Neutrophil (primary cell): Measurements from ENCODE around the gene GALNT10.

Source experiments
- H3K27ac ChIP-seq: fragments of 200-600 bp; sonication (generic); 2 replicates; pipeline ENCODE4 v1.5.1; 2016; ENCODE audit warnings: mild to moderate bottlenecking, moderate library complexity
- H3K27me3 ChIP-seq: fragments of 200-600 bp; sonication (generic); 2 replicates; pipeline ENCODE4 v1.6.0; 2016; ENCODE audit warnings: mild to moderate bottlenecking
- H3K36me3 ChIP-seq: fragments of 200-600 bp; sonication (generic); 2 replicates; pipeline ENCODE4 v1.5.1; 2017
- H3K4me1 ChIP-seq, 2 experiments: fragments of 200-600 bp in 1 of 2; sonication (generic) in 1 of 2; 1 replicate in 1 of 2; 2 replicates in 1 of 2; pipeline versions ENCODE4 v1.5.1 to v1.6.1; 2013 to 2016; ENCODE audit warnings: low read depth in 1 of 2, low read length in 1 of 2, mild to moderate bottlenecking in 1 of 2, moderate library complexity in 1 of 2; ENCODE audit not compliant: control insufficient read depth in 1 of 2, insufficient read depth in 1 of 2
- H3K4me3 ChIP-seq, 2 experiments: fragments of 200-600 bp in 1 of 2; sonication (generic) in 1 of 2; 1 replicate in 1 of 2; 2 replicates in 1 of 2; pipeline ENCODE4 v1.5.1; 2013 to 2016; ENCODE audit warnings: low read depth in 1 of 2, low read length in 1 of 2, mild to moderate bottlenecking in 1 of 2, moderate library complexity in 1 of 2
- H3K9me3 ChIP-seq: fragments of 200-600 bp; sonication (generic); 2 replicates; pipeline ENCODE4 v1.5.1; 2016
- CTCF ChIP-seq: fragments of 200-600 bp; sonication (generic); IDR thresholded peaks from 2 replicates; pipeline ENCODE4 v1.5.1; 2016; ENCODE audit warnings: antibody characterized with exemption

Gene GALNT10

GRCh38 chr5:154410786-154411185 is 220.3 kb downstream of the GALNT10 start:
- Histone ChIP-seq H3K36me3 (peaks cover 65% of the 10 kb centered on the region), H3K4me3 (no peak overlapping the region), H3K4me1 (no peaks in the 10 kb centered on the region), H3K27ac (no peak overlapping the region), H3K9me3 (no peaks in the 10 kb centered on the region), H3K27me3 (no peaks in the 10 kb centered on the region)
- TF ChIP-seq CTCF, result no peak

GRCh38 chr5:154411338-154411737 is 220.8 kb downstream of the GALNT10 start:
- Histone ChIP-seq H3K9me3 (no peaks in the 10 kb centered on the region), H3K27ac (no peak overlapping the region), H3K36me3 (peaks cover 69% of the 10 kb centered on the region), H3K4me3 (no peak overlapping the region), H3K27me3 (no peaks in the 10 kb centered on the region), H3K4me1 (no peaks in the 10 kb centered on the region)
- no peak for TF ChIP-seq CTCF

GRCh38 chr5:154412316-154412715 is 221.8 kb downstream of the GALNT10 start:
- Histone ChIP-seq H3K4me3 (no peak overlapping the region), H3K27ac (no peak overlapping the region), H3K36me3 (peaks cover 79% of the 10 kb centered on the region), H3K4me1 (no peaks in the 10 kb centered on the region), H3K9me3 (no peaks in the 10 kb centered on the region), H3K27me3 (no peaks in the 10 kb centered on the region)
- no peak for TF ChIP-seq CTCF

- H3K4me1 ChIP-seq, result no peaks in the 10 kb centered on the region
- H3K36me3 ChIP-seq, result peaks cover 85% of the 10 kb centered on the region
- no peaks in the 10 kb centered on the region for H3K9me3 ChIP-seq
- no peak for TF ChIP-seq CTCF
- no peak overlapping the region for H3K27ac ChIP-seq
- no peak overlapping the region for H3K4me3 ChIP-seq
- no peaks in the 10 kb centered on the region for H3K27me3 ChIP-seq
These were observed 222.4 kb downstream of the GALNT10 start for GRCh38 chr5:154412925-154413324.

- H3K27ac ChIP-seq, result no peak overlapping the region
- H3K4me3 ChIP-seq, result no peak overlapping the region
- no peaks in the 10 kb centered on the region for H3K27me3 ChIP-seq
- TF ChIP-seq CTCF, result no peak
- no peaks in the 10 kb centered on the region for H3K9me3 ChIP-seq
- H3K36me3 ChIP-seq, result peaks cover 91% of the 10 kb centered on the region
- no peaks in the 10 kb centered on the region for H3K4me1 ChIP-seq
These were observed 224.6 kb downstream of the GALNT10 start for GRCh38 chr5:154415114-154415513.

- H3K4me3 ChIP-seq, result no peak overlapping the region
- no peaks in the 10 kb centered on the region for H3K27me3 ChIP-seq
- H3K9me3 ChIP-seq, result no peaks in the 10 kb centered on the region
- H3K4me1 ChIP-seq, result no peaks in the 10 kb centered on the region
- TF ChIP-seq CTCF, result no peak
- H3K36me3 ChIP-seq, result peaks cover 77% of the 10 kb centered on the region
- no peak overlapping the region for H3K27ac ChIP-seq
These were observed 227.8 kb downstream of the GALNT10 start for GRCh38 chr5:154418344-154418820.
